GM12878 (cell line): Measurements from ENCODE around the gene GATA3. TPM values are rescaled to one million over a fixed set of nuclear protein-coding genes. Genes with fewer than 3 reads are reported as not detected.

ENCODE experiments used
- ATAC-seq: fragments of 200-7000 bp; cut with Tn5 transposase; 3 replicates; pipeline ENCODE4 v1.9.1; 2020; ENCODE audit warnings: mild to moderate bottlenecking, moderate library complexity
- BruUV-seq: library from RNA; stranded (reverse); fragments of 400-500 nt; replicated peaks from 2 replicates; lab custom pipeline; 2021; lab: Mats Ljungman, UMichigan
- CTCF ChIA-PET: fragments of 300-600 bp; sonication (Branson Sonifier 250); formaldehyde crosslinking; extraction: SDS; loops from one replicate; lab custom pipeline; 2021; ENCODE audit warnings: inconsistent platforms; lab: Yijun Ruan, JAX
- POLR2A ChIA-PET: fragments of 350-600 bp; formaldehyde crosslinking; extraction: SDS; loops from one replicate; lab custom pipeline; 2021; ENCODE audit warnings: inconsistent platforms; lab: Charles Lee
- RAD21 ChIA-PET: fragments of 300-600 bp; sonication (Branson Sonifier 250); formaldehyde crosslinking; loops from one replicate; lab custom pipeline; 2023; ENCODE audit warnings: antibody characterized with exemption; ENCODE audit not compliant: unreplicated experiment; lab: Charles Lee
- SMC1A ChIA-PET: fragments of 300-600 bp; sonication (Branson Sonifier 250); formaldehyde crosslinking; loops from one replicate; lab custom pipeline; 2023; ENCODE audit not compliant: unreplicated experiment, uncharacterized antibody; lab: Charles Lee
- DNase-seq: peaks from one replicate; pipeline ENCODE4 v3.0.0-alpha.2; 2011; ENCODE audit warnings: low read depth, low spot score
- FAIRE-seq: peaks from 3 replicates; lab custom pipeline; 2011; peaks lifted over from hg19 to GRCh38; lab: Jason Lieb, UNC
- H2AFZ ChIP-seq: 2 replicates; pipeline ENCODE4 v1.6.0; 2011; ENCODE audit warnings: low read depth, low read length, control low read depth; ENCODE audit not compliant: control insufficient read depth
- H3K27ac ChIP-seq: 2 replicates; pipeline ENCODE4 v1.5.1; 2011; ENCODE audit warnings: control low read depth; ENCODE audit not compliant: control insufficient read depth, insufficient read depth
- H3K27me3 ChIP-seq, 2 experiments: replicated peaks in 1 of 2; 2 replicates each; pipeline versions ENCODE4 v1.6.0 to v1.6.1; 2011; ENCODE audit warnings: low read length in 1 of 2; ENCODE audit not compliant: control insufficient read depth in 2 of 2, insufficient read depth in 2 of 2
- H3K36me3 ChIP-seq, 2 experiments: 2 replicates each; pipeline ENCODE4 v1.5.1; 2011; ENCODE audit warnings: low read length in 1 of 2; ENCODE audit not compliant: control insufficient read depth in 2 of 2, insufficient read depth in 2 of 2
- H3K4me1 ChIP-seq: 2 replicates; pipeline ENCODE4 v1.6.1; 2011; ENCODE audit warnings: mild to moderate bottlenecking, low read length, moderate library complexity, mixed read lengths; ENCODE audit not compliant: control insufficient read depth, insufficient read depth
- H3K4me2 ChIP-seq: 2 replicates; pipeline ENCODE4 v1.6.0; 2011; ENCODE audit warnings: control low read depth; ENCODE audit not compliant: control insufficient read depth, insufficient read depth
- H3K4me3 ChIP-seq: fragments of 200-600 bp; sonication (generic); 2 replicates; pipeline ENCODE4 v1.5.1; 2016
- H3K79me2 ChIP-seq: 2 replicates; pipeline ENCODE4 v1.6.0; 2011; ENCODE audit warnings: low read length; ENCODE audit not compliant: control insufficient read depth, insufficient read depth
- H3K9ac ChIP-seq: 2 replicates; pipeline ENCODE4 v1.8.0; 2011; ENCODE audit warnings: low read length, control low read depth, mixed read lengths; ENCODE audit not compliant: control insufficient read depth, insufficient read depth
- H3K9me3 ChIP-seq: replicated peaks from 3 replicates; pipeline ENCODE4 v1.5.1; 2011; ENCODE audit warnings: mild to moderate bottlenecking, low read length; ENCODE audit not compliant: control insufficient read depth, insufficient read depth
- H4K20me1 ChIP-seq: 2 replicates; pipeline ENCODE4 v1.6.0; 2011; ENCODE audit not compliant: control insufficient read depth, insufficient read depth
- BHLHE40 ChIP-seq, 2 experiments: fragments of 450-650 bp in 1 of 2; IDR thresholded peaks; 2 replicates each; pipeline ENCODE4 v1.6.1; 2011 to 2017; ENCODE audit warnings: low read depth in 2 of 2, borderline replicate concordance in 1 of 2, improper control_type of control experiment in 1 of 2, low read length in 1 of 2, mild to moderate bottlenecking in 1 of 2
- CBFB ChIP-seq: IDR thresholded peaks from 2 replicates; pipeline ENCODE4 v1.6.1; 2016; ENCODE audit warnings: antibody characterized with exemption, low read depth
- CBX3 ChIP-seq: fragments of 200-600 bp; sonication (generic); IDR thresholded peaks from 2 replicates; pipeline ENCODE4 v1.6.1; 2016; ENCODE audit warnings: low read depth, borderline replicate concordance
- CHD2 ChIP-seq: IDR thresholded peaks from 2 replicates; pipeline ENCODE4 v1.6.1; 2011; ENCODE audit warnings: low read depth, low read length, improper control_type of control experiment, borderline replicate concordance
- EED ChIP-seq: sonication (generic); IDR thresholded peaks from 2 replicates; pipeline ENCODE4 v1.6.1; 2016; ENCODE audit warnings: antibody characterized with exemption, low read depth
- ETV6 ChIP-seq, 2 experiments: fragments of 450-650 bp in 1 of 2; IDR thresholded peaks in 1 of 2; conservative IDR thresholded peaks in 1 of 2; 2 replicates each; pipeline ENCODE4 v1.6.1; 2014; ENCODE audit warnings: antibody characterized with exemption in 1 of 2, borderline replicate concordance in 1 of 2, low read depth in 1 of 2, mild to moderate bottlenecking in 1 of 2, moderate library complexity in 1 of 2
- FOS ChIP-seq: IDR thresholded peaks from 3 replicates; pipeline ENCODE4 v1.6.1; 2011; ENCODE audit warnings: borderline replicate concordance; ENCODE audit not compliant: insufficient read length; ENCODE audit errors: extremely low read depth
- HDAC2 ChIP-seq: fragments of 200-600 bp; sonication (generic); IDR thresholded peaks from 2 replicates; pipeline ENCODE4 v1.6.1; 2017
- IRF4 ChIP-seq: IDR thresholded peaks from 2 replicates; pipeline ENCODE4 v1.6.1; 2011; ENCODE audit warnings: low read depth, low read length
- WRNIP1 ChIP-seq: IDR thresholded peaks from 2 replicates; pipeline ENCODE4 v1.6.1; 2011; ENCODE audit warnings: low read depth, low read length, improper control_type of control experiment, borderline replicate concordance
- ZNF207 ChIP-seq: fragments of 450-650 bp; IDR thresholded peaks from 2 replicates; pipeline ENCODE4 v1.6.1; 2014; ENCODE audit warnings: antibody characterized with exemption, mild to moderate bottlenecking, borderline replicate concordance
- ZNF622 ChIP-seq: fragments of 450-650 bp; IDR thresholded peaks from 2 replicates; pipeline ENCODE4 v1.6.1; 2017; ENCODE audit warnings: mild to moderate bottlenecking, inconsistent platforms
- ZSCAN29 ChIP-seq: fragments of 450-650 bp; IDR thresholded peaks from 2 replicates; pipeline ENCODE4 v1.6.1; 2017; ENCODE audit warnings: mild to moderate bottlenecking, moderate library complexity
- WGBS: methylation state at CpG from one replicate; pipeline ENCODE4 v1.1.6; 2016; ENCODE audit warnings: low lambda C conversion rate; ENCODE audit not compliant: insufficient replicate concordance, insufficient coverage; ENCODE audit errors: missing lambda C conversion rate; 5-methylcytosine and 5-hydroxymethylcytosine counted together
- in situ Hi-C: fragments of 300-500 bp; cut with MboI; formaldehyde crosslinking; loops from 9 replicates; pipeline ENCODE4 v1.14.3; 2018; ENCODE audit warnings: mixed read lengths
- intact Hi-C: fragments of 100-400 bp; cut with micrococcal nuclease; formaldehyde crosslinking; loops from one replicate; pipeline ENCODE4 v1.14.2; 2022; ENCODE audit not compliant: unreplicated experiment
- polyA plus RNA-seq, 11 experiments: library from polyadenylated mRNA; depleted of rRNA in 4 of 11; unstranded in 6 of 11; stranded (reverse) in 5 of 11; fragments of >200 nt; fragmentation: Nextera tagmentation in 4 of 11; fragmentation: Illumina TruSeq in 1 of 11; extraction: Ambion mirVana in 4 of 11; extraction: Trizol in 1 of 11; gene quantifications; 1 replicate in 1 of 11; 2 replicates in 10 of 11; pipeline versions ENCODE4 v1.2.1 to v1.2.3, GENCODE V29; 2011 to 2016; ENCODE audit warnings: inconsistent platforms in 2 of 11, missing spikeins in 2 of 11, low read depth in 1 of 11
- total RNA-seq, 4 experiments: library from RNA; depleted of rRNA in 3 of 4; stranded (reverse); fragments of >200 nt in 3 of 4; fragmentation: Illumina TruSeq in 1 of 4; extraction: Trizol in 1 of 4; gene quantifications; 2 replicates each; pipeline versions ENCODE4 v1.2.1 to v1.2.3, GENCODE V29; 2013 to 2021
- TF ChIP-seq, protein P1 (sequence below): fragments of 450-650 bp; formaldehyde crosslinking; IDR thresholded peaks from 2 replicates; pipeline ENCODE4 v1.5.0; 2022; ENCODE audit warnings: mild to moderate bottlenecking, missing genetic modification characterization

Gene GATA3
- total and polyA plus RNA-seq, 10 of the 15 experiments (the other 5 are each of a cell fraction or from before 2014, with no cell fraction given), result 0.08 to 0.80 (median 0.29) TPM

DNA sequence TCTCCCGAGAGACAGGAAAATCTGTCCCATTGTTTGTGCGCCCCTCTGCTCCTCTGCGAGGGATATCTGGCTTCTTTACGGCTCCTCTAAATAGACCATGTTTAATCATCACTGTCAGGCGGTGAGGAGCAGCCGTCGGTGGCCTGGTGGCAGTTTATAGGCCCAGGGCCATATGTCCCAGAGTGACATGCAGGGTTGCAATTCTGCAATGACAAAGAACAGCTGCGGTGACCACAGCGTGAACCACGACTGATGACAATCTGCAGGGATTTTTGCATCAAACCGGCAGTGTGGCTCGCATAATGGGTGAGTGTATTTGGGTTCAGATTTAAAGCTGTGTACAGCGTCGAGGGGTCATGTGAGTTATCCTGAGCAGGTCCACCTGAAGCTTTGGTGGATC lies 41.5 kb downstream of the GATA3 start:
- intact Hi-C loops (no loop called here), in situ Hi-C loops (no loop called here)
- SMC1A ChIA-PET, result no interaction called here
- Histone ChIP-seq H3K4me3 (no peak overlapping the region), H3K36me3 (no peaks in the 10 kb centered on the region), H3K27ac (no peak overlapping the region), H2AFZ (no peak overlapping the region), H3K9ac (no peak overlapping the region), H3K27me3 (no peaks in the 10 kb centered on the region; a peak in 1 of 4 replicates), H3K4me2 (no peak overlapping the region), H3K79me2 (no peaks in the 10 kb centered on the region), H3K9me3 (no peaks in the 10 kb centered on the region)
- FAIRE-seq (no peak), DNase-seq (no peak), ATAC-seq (no peak)
- RAD21 ChIA-PET, result no interaction called here
- WGBS, result 86% methylated on average over 14 of the region's 14 CpGs
- BruUV-seq, result no TSS peak
- CTCF ChIA-PET, result interaction anchor here (0.6 kb wide), 1 partner anchor 736 kb away, joined by 3 read pairs; no protein-coding TSS in a partner anchor
- TF ChIP-seq FOS (no peak), IRF4 (no peak), CBX3 (no peak), ZSCAN29 (no peak), ZNF207 (no peak), CHD2 (no peak), WRNIP1 (no peak), ETV6 (conservative IDR thresholded peaks at IDR 0.05 in 1 of 2, IDR thresholded peaks at IDR 0.05 in 1 of 2; ENCODE audit: borderline replicate concordance in 1 of 2, low read depth in 1 of 2) (no peak), BHLHE40 (IDR thresholded peaks at IDR 0.05; ENCODE audit: borderline replicate concordance in 1 of 2, low read depth in 2 of 2, low read length in 1 of 2) (no peak), HDAC2 (no peak), CBFB (no peak), EED (no peak), ZNF622 (no peak)
- TF ChIP-seq, protein P1, sequence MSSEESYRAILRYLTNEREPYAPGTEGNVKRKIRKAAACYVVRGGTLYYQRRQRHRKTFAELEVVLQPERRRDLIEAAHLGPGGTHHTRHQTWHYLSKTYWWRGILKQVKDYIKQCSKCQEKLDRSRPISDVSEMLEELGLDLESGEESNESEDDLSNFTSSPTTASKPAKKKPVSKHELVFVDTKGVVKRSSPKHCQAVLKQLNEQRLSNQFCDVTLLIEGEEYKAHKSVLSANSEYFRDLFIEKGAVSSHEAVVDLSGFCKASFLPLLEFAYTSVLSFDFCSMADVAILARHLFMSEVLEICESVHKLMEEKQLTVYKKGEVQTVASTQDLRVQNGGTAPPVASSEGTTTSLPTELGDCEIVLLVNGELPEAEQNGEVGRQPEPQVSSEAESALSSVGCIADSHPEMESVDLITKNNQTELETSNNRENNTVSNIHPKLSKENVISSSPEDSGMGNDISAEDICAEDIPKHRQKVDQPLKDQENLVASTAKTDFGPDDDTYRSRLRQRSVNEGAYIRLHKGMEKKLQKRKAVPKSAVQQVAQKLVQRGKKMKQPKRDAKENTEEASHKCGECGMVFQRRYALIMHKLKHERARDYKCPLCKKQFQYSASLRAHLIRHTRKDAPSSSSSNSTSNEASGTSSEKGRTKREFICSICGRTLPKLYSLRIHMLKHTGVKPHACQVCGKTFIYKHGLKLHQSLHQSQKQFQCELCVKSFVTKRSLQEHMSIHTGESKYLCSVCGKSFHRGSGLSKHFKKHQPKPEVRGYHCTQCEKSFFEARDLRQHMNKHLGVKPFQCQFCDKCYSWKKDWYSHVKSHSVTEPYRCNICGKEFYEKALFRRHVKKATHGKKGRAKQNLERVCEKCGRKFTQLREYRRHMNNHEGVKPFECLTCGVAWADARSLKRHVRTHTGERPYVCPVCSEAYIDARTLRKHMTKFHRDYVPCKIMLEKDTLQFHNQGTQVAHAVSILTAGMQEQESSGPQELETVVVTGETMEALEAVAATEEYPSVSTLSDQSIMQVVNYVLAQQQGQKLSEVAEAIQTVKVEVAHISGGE (CRISPR knock-in tag), result no peak
- TF ChIP-seq, all 136 proteins: peak for 0
- Histone ChIP-seq H3K4me1 (no peaks in the 10 kb centered on the region), H4K20me1 (no peaks in the 10 kb centered on the region)
- POLR2A ChIA-PET, result no interaction called here
